Measurements from ENCODE around the gene CMTM5. TPM values are rescaled to one million over a fixed set of nuclear protein-coding genes. Genes with fewer than 3 reads are reported as not detected.
A peak's percentile ranks its signal among the peaks of the same experiment; 100 is the strongest.

The CMTM5 gene, protein sequence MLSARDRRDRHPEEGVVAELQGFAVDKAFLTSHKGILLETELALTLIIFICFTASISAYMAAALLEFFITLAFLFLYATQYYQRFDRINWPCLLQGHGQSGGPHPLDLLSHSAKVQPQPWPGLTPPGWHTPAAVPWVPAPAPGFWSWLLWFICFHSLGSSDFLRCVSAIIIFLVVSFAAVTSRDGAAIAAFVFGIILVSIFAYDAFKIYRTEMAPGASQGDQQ
- total RNA-seq: 2.0 and 3.1 TPM in 2 replicates
- long read RNA-seq: 0 reads

- Mint-ChIP-seq H3K9me3 (no peaks in the 10 kb centered on the region), H3K27ac (ENCODE audit: unreplicated experiment) (peak within 1 kb of the TSS; percentile 19), H3K4me3 (peak within 1 kb of the TSS; percentile 19), H3K4me1 (peaks cover 17% of the 10 kb centered on the region), H3K36me3 (ENCODE audit: low read depth) (no peaks in the 10 kb centered on the region), H3K27me3 (ENCODE audit: low read depth) (no peaks in the 10 kb centered on the region)
- TF ChIP-seq, protein P1, sequence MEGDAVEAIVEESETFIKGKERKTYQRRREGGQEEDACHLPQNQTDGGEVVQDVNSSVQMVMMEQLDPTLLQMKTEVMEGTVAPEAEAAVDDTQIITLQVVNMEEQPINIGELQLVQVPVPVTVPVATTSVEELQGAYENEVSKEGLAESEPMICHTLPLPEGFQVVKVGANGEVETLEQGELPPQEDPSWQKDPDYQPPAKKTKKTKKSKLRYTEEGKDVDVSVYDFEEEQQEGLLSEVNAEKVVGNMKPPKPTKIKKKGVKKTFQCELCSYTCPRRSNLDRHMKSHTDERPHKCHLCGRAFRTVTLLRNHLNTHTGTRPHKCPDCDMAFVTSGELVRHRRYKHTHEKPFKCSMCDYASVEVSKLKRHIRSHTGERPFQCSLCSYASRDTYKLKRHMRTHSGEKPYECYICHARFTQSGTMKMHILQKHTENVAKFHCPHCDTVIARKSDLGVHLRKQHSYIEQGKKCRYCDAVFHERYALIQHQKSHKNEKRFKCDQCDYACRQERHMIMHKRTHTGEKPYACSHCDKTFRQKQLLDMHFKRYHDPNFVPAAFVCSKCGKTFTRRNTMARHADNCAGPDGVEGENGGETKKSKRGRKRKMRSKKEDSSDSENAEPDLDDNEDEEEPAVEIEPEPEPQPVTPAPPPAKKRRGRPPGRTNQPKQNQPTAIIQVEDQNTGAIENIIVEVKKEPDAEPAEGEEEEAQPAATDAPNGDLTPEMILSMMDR (conservative IDR thresholded peaks at IDR 0.05): no peak
- peak; percentile 26 for DNase-seq (ENCODE audit: low read depth, low spot score)
Measured at GRCh38 chr14:23376482-23377197, at the start of gene CMTM5. Gene CMTM5 (plus strand): TSS chr14:23377046. CDS start chr14:23377252, 206 bp downstream.

DNA sequence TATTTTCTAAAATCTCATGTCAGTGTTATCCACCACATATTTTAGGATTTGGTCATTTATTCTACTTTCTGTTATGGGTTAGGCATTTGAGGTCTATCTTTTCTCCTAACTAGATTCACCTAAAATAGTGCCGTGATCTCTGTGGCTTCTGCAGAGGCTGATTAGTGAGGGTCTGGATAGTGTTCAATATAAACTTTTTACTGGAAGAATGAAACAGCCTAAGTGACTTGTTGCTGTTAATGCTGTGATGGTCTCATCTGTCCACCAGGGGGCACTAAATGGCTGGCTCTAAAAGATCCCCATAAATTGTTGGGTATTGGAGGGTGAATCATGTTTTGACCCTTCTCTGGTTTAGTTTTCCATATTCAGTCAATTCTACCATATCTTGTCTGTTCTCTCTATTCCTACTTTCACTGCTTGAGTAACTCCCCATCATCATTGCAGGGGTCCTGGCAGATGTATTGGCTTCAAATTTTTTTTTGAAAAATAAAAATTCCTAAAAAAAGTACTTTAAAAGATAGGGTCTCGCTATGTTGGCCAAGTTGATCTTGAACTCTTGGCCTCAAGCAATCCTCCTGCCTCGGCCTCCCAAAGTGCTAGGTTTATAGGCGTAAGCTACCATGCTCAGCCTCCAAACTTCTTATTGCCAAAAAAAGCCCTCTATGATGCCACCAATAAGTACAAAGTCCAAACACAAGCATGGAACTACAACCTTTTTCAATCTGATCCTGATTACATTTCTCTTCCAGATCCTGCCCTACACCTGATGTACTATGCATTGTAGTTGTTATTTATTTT is 48.7 kb upstream of the CMTM5 start:
- TF ChIP-seq, protein P1 (conservative IDR thresholded peaks at IDR 0.05): peak; percentile 94
- H3K36me3 Mint-ChIP-seq (ENCODE audit: low read depth): peaks cover 6% of the 10 kb centered on the region
- H3K27ac Mint-ChIP-seq (ENCODE audit: unreplicated experiment): no peak overlapping the region

DNA sequence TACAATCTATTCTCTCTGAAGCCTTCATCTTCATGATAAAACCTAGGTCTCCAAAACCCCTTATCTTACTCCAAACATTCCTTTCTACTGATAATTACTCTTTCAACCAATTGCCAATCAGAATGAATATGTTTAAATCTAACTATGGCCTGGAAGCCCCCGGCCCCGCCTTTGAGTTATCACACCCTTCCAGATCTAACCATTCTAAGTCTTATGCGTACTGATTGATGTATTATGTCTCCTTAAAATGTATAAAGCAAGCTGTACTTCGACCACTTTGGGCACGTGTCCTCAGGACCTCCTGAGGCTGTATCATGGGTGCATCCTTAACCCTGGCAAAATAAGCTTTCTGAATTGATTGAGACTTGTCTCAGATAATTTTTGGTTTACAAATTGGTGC is 41.2 kb upstream of the CMTM5 start:
- H3K27me3 Mint-ChIP-seq (ENCODE audit: low read depth): peaks cover 7% of the 10 kb centered on the region
- no peaks in the 10 kb centered on the region for H3K4me1 Mint-ChIP-seq
- TF ChIP-seq, protein P1 (conservative IDR thresholded peaks at IDR 0.05): no peak
- DNase-seq (ENCODE audit: low read depth, low spot score): no peak
- no peak overlapping the region for H3K4me3 Mint-ChIP-seq
- H3K9me3 Mint-ChIP-seq: peaks cover 9% of the 10 kb centered on the region
- H3K36me3 Mint-ChIP-seq (ENCODE audit: low read depth): peaks cover 3% of the 10 kb centered on the region
- H3K27ac Mint-ChIP-seq (ENCODE audit: unreplicated experiment): no peak overlapping the region

More for the DNA sequence above, 48.7 kb upstream of the CMTM5 start:
- no peaks in the 10 kb centered on the region for H3K9me3 Mint-ChIP-seq
- DNase-seq (ENCODE audit: low read depth, low spot score): peak; percentile 68
- peaks cover 8% of the 10 kb centered on the region for H3K4me1 Mint-ChIP-seq
- no peaks in the 10 kb centered on the region for H3K27me3 Mint-ChIP-seq (ENCODE audit: low read depth)
- H3K4me3 Mint-ChIP-seq: peak overlapping the region; percentile 80

- peaks cover 7% of the 10 kb centered on the region for H3K27me3 Mint-ChIP-seq (ENCODE audit: low read depth)
- H3K36me3 Mint-ChIP-seq (ENCODE audit: low read depth): peaks cover 3% of the 10 kb centered on the region
- no peaks in the 10 kb centered on the region for H3K4me1 Mint-ChIP-seq
- DNase-seq (ENCODE audit: low read depth, low spot score): no peak
- no peak overlapping the region for H3K27ac Mint-ChIP-seq (ENCODE audit: unreplicated experiment)
- no peak overlapping the region for H3K4me3 Mint-ChIP-seq
- peaks cover 12% of the 10 kb centered on the region for H3K9me3 Mint-ChIP-seq
- TF ChIP-seq, protein P1 (conservative IDR thresholded peaks at IDR 0.05): no peak
Measured at GRCh38 chr14:23339506-23340268, 37.2 kb upstream of the CMTM5 start.

- TF ChIP-seq, protein P1 (conservative IDR thresholded peaks at IDR 0.05): peak; percentile 25
- DNase-seq (ENCODE audit: low read depth, low spot score): no peak
- no peaks in the 10 kb centered on the region for H3K27me3 Mint-ChIP-seq (ENCODE audit: low read depth)
- H3K4me3 Mint-ChIP-seq: no peak overlapping the region
- H3K36me3 Mint-ChIP-seq (ENCODE audit: low read depth): peaks cover under 1% of the 10 kb centered on the region
- H3K9me3 Mint-ChIP-seq: peaks cover 6% of the 10 kb centered on the region
- H3K27ac Mint-ChIP-seq (ENCODE audit: unreplicated experiment): no peak overlapping the region
- no peaks in the 10 kb centered on the region for H3K4me1 Mint-ChIP-seq
Measured at GRCh38 chr14:23344481-23344880, 32.4 kb upstream of the CMTM5 start.

Data from neural crest cell (in vitro differentiated cells).